Tibial nerve (tissue), 3 donors: ENCODE data around the gene LY6G6C.

Experiments
- POLR2A ChIP-seq, 2 donors: fragments of 450-650 bp; IDR thresholded peaks; one replicate each; pipeline ENCODE4 v1.6.1; 2017; ENCODE audit warnings: antibody characterized with exemption in 2 of 2, mild to moderate bottlenecking in 2 of 2, moderate library complexity in 2 of 2
- TF ChIP-seq, protein P1 (sequence below), 5 experiments: fragments of 200-600 bp in 3 of 5; fragments of 450-650 bp in 2 of 5; sonication (generic) in 3 of 5; IDR thresholded peaks; one replicate each; pipeline ENCODE4 v1.5.1; 2016 to 2019; ENCODE audit warnings: antibody characterized with exemption in 5 of 5, mild to moderate bottlenecking in 3 of 5, moderate library complexity in 2 of 5

DNA sequence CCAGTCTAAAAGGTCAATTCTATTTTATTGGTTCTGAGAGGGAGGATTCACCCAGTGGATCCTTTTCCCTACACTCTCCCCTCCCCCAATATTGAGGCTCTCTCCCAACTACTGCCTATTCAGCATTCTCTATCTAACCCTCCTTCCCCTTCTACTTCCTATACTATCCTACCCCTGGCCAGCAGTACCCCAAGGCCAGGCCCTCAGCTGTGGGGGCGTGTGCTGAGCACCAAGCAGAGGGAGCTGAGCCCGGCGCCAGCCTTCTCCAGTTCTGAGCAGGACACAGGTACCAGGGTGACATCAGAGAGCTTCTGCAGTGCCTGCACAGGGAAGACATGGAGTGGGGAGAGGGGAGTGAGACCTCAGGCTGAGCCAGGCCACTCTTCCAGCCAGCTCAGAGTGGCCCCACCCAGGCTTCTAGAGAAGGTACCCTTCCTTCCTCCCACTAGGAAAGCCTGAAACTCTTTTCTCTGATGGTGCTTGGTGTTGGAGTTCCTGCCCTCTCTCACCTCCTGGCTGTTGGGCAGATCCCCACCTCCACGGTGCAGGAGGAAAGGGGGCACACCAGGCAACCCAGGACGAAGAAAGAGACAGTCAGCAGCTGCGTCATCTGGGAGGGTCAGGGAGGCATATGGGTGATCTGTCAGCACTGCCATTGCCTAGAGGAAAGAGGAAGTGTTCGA is 5.6 kb upstream of the LY6G6C start:
- TF ChIP-seq, protein P1, sequence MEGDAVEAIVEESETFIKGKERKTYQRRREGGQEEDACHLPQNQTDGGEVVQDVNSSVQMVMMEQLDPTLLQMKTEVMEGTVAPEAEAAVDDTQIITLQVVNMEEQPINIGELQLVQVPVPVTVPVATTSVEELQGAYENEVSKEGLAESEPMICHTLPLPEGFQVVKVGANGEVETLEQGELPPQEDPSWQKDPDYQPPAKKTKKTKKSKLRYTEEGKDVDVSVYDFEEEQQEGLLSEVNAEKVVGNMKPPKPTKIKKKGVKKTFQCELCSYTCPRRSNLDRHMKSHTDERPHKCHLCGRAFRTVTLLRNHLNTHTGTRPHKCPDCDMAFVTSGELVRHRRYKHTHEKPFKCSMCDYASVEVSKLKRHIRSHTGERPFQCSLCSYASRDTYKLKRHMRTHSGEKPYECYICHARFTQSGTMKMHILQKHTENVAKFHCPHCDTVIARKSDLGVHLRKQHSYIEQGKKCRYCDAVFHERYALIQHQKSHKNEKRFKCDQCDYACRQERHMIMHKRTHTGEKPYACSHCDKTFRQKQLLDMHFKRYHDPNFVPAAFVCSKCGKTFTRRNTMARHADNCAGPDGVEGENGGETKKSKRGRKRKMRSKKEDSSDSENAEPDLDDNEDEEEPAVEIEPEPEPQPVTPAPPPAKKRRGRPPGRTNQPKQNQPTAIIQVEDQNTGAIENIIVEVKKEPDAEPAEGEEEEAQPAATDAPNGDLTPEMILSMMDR (IDR thresholded peaks at IDR 0.05): no peak
- TF ChIP-seq POLR2A (IDR thresholded peaks at IDR 0.05): peak in 1 of 2 donors; percentile 20
